Calu3 (cell line): ENCODE data around the gene PDE4B. TPM values are rescaled to one million over a fixed set of nuclear protein-coding genes. Genes with fewer than 3 reads are reported as not detected.

Experiments used
- BruUV-seq: library from RNA; stranded (reverse); fragments of 400-500 nt; replicated peaks from 2 replicates; lab custom pipeline; 2021; lab: Mats Ljungman, UMichigan
- CTCF ChIA-PET: fragments of 300-600 bp; sonication (Branson Sonifier 250); formaldehyde crosslinking; loops from one replicate; lab custom pipeline; 2022; ENCODE audit warnings: antibody characterized with exemption; lab: Charles Lee
- DNase-seq: peaks from one replicate; pipeline ENCODE4 v3.0.0; 2022
- H3K27ac Mint-ChIP-seq: one replicate; pipeline ENCODE4 v1.8.0; 2022; ENCODE audit warnings: mixed read lengths; ENCODE audit not compliant: unreplicated experiment
- H3K27me3 Mint-ChIP-seq: one replicate; pipeline ENCODE4 v1.8.0; 2022; ENCODE audit warnings: mixed read lengths; ENCODE audit not compliant: unreplicated experiment
- H3K36me3 Mint-ChIP-seq: one replicate; pipeline ENCODE4 v1.8.0; 2022; ENCODE audit warnings: mild to moderate bottlenecking, moderate library complexity, mixed read lengths; ENCODE audit not compliant: insufficient read depth, unreplicated experiment
- H3K4me1 Mint-ChIP-seq: one replicate; pipeline ENCODE4 v1.8.0; 2022; ENCODE audit warnings: mild to moderate bottlenecking, low read depth, mixed read lengths; ENCODE audit not compliant: unreplicated experiment
- H3K4me3 Mint-ChIP-seq: one replicate; pipeline ENCODE4 v1.8.0; 2022; ENCODE audit warnings: mild to moderate bottlenecking, low read depth, moderate library complexity, mixed read lengths; ENCODE audit not compliant: unreplicated experiment
- H3K9me3 Mint-ChIP-seq: one replicate; pipeline ENCODE4 v1.8.0; 2022; ENCODE audit warnings: low read depth, mixed read lengths; ENCODE audit not compliant: unreplicated experiment
- CTCF ChIP-seq: fragments of 200-600 bp; IDR thresholded peaks from one replicate; pipeline ENCODE4 v1.8.0; 2022; ENCODE audit warnings: antibody characterized with exemption; ENCODE audit not compliant: unreplicated experiment
- intact Hi-C: fragments of 100-400 bp; cut with micrococcal nuclease; formaldehyde crosslinking; loops from one replicate; pipeline ENCODE4 v1.10.0; 2022; ENCODE audit not compliant: unreplicated experiment
- total RNA-seq: library from RNA; stranded (reverse); gene quantifications from 2 replicates; pipeline ENCODE4 v1.2.3, GENCODE V29; 2022

PDE4B gene
- total RNA-seq, 1 experiment from 2014 or later = 2.9 TPM

GRCh38 chr1:65958561-65959350 is 166.1 kb downstream of the PDE4B start:
- Mint-ChIP-seq H3K27me3 (no peaks in the 10 kb centered on the region), H3K4me3 (no peak overlapping the region), H3K27ac (no peak overlapping the region), H3K9me3 (no peaks in the 10 kb centered on the region), H3K4me1 (peaks cover 23% of the 10 kb centered on the region), H3K36me3 (no peaks in the 10 kb centered on the region)
- no TSS peak for BruUV-seq
- peak; percentile 75 for TF ChIP-seq CTCF
- CTCF ChIA-PET = interaction anchor here (0.6 to 2.3 kb wide), 4 partner anchors 284 to 710 kb away, joined by 3 to 26 read pairs (median 4); no protein-coding TSS in a partner anchor
- peak; percentile 30 for DNase-seq
- intact Hi-C loops = loop anchor here (1.0 to 10.0 kb wide), 3 partner anchors 284 to 724 kb away; no protein-coding TSS in a partner anchor

GRCh38 chr1:65959896-65960567 is 167.3 kb downstream of the PDE4B start:
- Mint-ChIP-seq H3K27me3 (no peaks in the 10 kb centered on the region), H3K27ac (no peak overlapping the region), H3K9me3 (no peaks in the 10 kb centered on the region), H3K36me3 (no peaks in the 10 kb centered on the region), H3K4me1 (peaks cover 19% of the 10 kb centered on the region), H3K4me3 (no peak overlapping the region)
- DNase-seq = no peak
- BruUV-seq = no TSS peak
- intact Hi-C loops = loop anchor here (1.0 to 10.0 kb wide), 3 partner anchors 282 to 725 kb away; no protein-coding TSS in a partner anchor
- CTCF ChIA-PET = interaction anchor here (0.6 to 2.3 kb wide), 3 partner anchors 282 to 712 kb away, joined by 3 to 26 read pairs (median 3); no protein-coding TSS in a partner anchor
- no peak for TF ChIP-seq CTCF

- H3K4me1 Mint-ChIP-seq = peaks cover 15% of the 10 kb centered on the region
- DNase-seq = no peak
These were observed 170.6 kb downstream of the PDE4B start for GRCh38 chr1:65963156-65963888.

More at GRCh38 chr1:65963156-65963888, 170.6 kb downstream of the PDE4B start:
- peaks cover 2% of the 10 kb centered on the region for H3K9me3 Mint-ChIP-seq
- CTCF ChIA-PET = interaction anchor here (1.8 kb wide), 1 partner anchor 279 kb away, joined by 6 read pairs; no protein-coding TSS in a partner anchor
- H3K36me3 Mint-ChIP-seq = no peaks in the 10 kb centered on the region
- no peak for TF ChIP-seq CTCF
- H3K4me3 Mint-ChIP-seq = no peak overlapping the region
- H3K27me3 Mint-ChIP-seq = no peaks in the 10 kb centered on the region
- no peak overlapping the region for H3K27ac Mint-ChIP-seq
- intact Hi-C loops = no loop called here
- BruUV-seq = no TSS peak
